HG02759 (cell line): ENCODE measurements around the gene MCF2.

Experiments used
- ATAC-seq: cut with Tn5 transposase; IDR thresholded peaks from one replicate; pipeline ENCODE4 v1.9.1; 2021; ENCODE audit warnings: mild to moderate bottlenecking, moderate library complexity; ENCODE audit not compliant: unreplicated experiment

Gene MCF2

GRCh38 chrX:139639253-139639652, 68.7 kb downstream of the MCF2 start:
- ATAC-seq, result no peak

GRCh38 chrX:139600105-139600504, 107.9 kb downstream of the MCF2 start:
- no peak for ATAC-seq

GRCh38 chrX:139596068-139596467, 111.9 kb downstream of the MCF2 start:
- ATAC-seq, result no peak

GRCh38 chrX:139585613-139586012, 122.4 kb downstream of the MCF2 start:
- ATAC-seq, result no peak

GRCh38 chrX:139581068-139581467, 126.9 kb downstream of the MCF2 start:
- ATAC-seq, result no peak

GRCh38 chrX:139566981-139567380, 141.0 kb downstream of the MCF2 start:
- no peak for ATAC-seq

- no peak for ATAC-seq
These were observed 144.7 kb downstream of the MCF2 start for GRCh38 chrX:139563251-139563650.

GRCh38 chrX:139560221-139560620, 147.7 kb downstream of the MCF2 start:
- no peak for ATAC-seq

- ATAC-seq, result peak; percentile 82
These were observed 148.5 kb downstream of the MCF2 start for GRCh38 chrX:139559383-139560042.

- no peak for ATAC-seq
These were observed 152.8 kb downstream of the MCF2 start for GRCh38 chrX:139554991-139555675.

- ATAC-seq, result peak; percentile 30
These were observed 153.6 kb downstream of the MCF2 start for GRCh38 chrX:139554376-139554775.

- ATAC-seq, result no peak
These were observed 163.4 kb downstream of the MCF2 start for GRCh38 chrX:139544591-139544990.

- ATAC-seq, result no peak
These were observed 164.0 kb downstream of the MCF2 start for GRCh38 chrX:139543920-139544319.

- ATAC-seq, result no peak
These were observed 165.3 kb downstream of the MCF2 start for GRCh38 chrX:139542652-139543051.

- peak; percentile 83 for ATAC-seq
These were observed 168.8 kb downstream of the MCF2 start for GRCh38 chrX:139538907-139539790.

GRCh38 chrX:139533444-139533843, 174.5 kb downstream of the MCF2 start:
- no peak for ATAC-seq

- ATAC-seq, result no peak
These were observed 175.1 kb downstream of the MCF2 start for GRCh38 chrX:139532834-139533233.
